ENCODE data around the gene SPOPL. TPM values are rescaled to one million over a fixed set of nuclear protein-coding genes. Genes with fewer than 3 reads are reported as not detected.
A peak's percentile ranks its signal among the peaks of the same experiment; 100 is the strongest.

The SPOPL gene
- total RNA-seq (2013; cell fraction: nucleolus; rRNA removed) = 91.8 and 92.8 TPM in 2 replicates
- total RNA-seq (2014; rRNA removed) (13.1 and 16.6 TPM in 2 replicates), total RNA-seq (2014; rRNA removed; fragmentation: Illumina TruSeq; extraction: Trizol) (14.1 and 14.4 TPM in 2 replicates), total RNA-seq (2021) (20.3 and 22.6 TPM in 2 replicates), polyA plus RNA-seq (2011; rRNA removed) (25.0 and 41.0 TPM in 2 replicates), polyA plus RNA-seq (2014; fragmentation: Illumina TruSeq; extraction: Trizol) (16.3 and 21.9 TPM in 2 replicates), polyA plus RNA-seq (2014; fragmentation: Nextera tagmentation; extraction: Ambion mirVana) (1 to 10 TPM; 4.2 to 4.4 TPM), polyA plus RNA-seq (2014; rRNA removed) (9.9 and 12.0 TPM in 2 replicates), polyA plus RNA-seq (2016; fragmentation: Nextera tagmentation; extraction: Ambion mirVana) (1 to 10 TPM; 4.0 TPM), polyA minus RNA-seq (2011; rRNA and poly(A)+ RNA removed) (21.1 and 32.6 TPM in 2 replicates), Bru-seq, nascent RNA (percentile 95 among the genes with signal in this experiment), BruChase-seq, experiment 1, labeled RNA remaining after a 6-hour chase (percentile 89 among the genes with signal in this experiment), BruChase-seq, experiment 2, labeled RNA remaining after a 2-hour chase (percentile 93 among the genes with signal in this experiment)
- 6.7 TPM for polyA plus RNA-seq (2011; ENCODE audit: low read depth)
- polyA plus RNA-seq (2011; cell fraction: cytosol; rRNA removed) = 9.4 and 12.4 TPM in 2 replicates
- polyA plus RNA-seq (2011; cell fraction: nucleus; rRNA removed) = 16.7 and 21.1 TPM in 2 replicates
- polyA plus RNA-seq (2012) = 10.6 and 15.1 TPM in 2 replicates
- polyA minus RNA-seq (2011; cell fraction: cytosol; rRNA and poly(A)+ RNA removed) = 8.1 and 8.2 TPM in 2 replicates
- 22.6 and 33.5 TPM in 2 replicates for polyA minus RNA-seq (2011; cell fraction: nucleus; rRNA and poly(A)+ RNA removed)
- long read RNA-seq, experiment 1, full-length matches to known transcripts = 1 of 2 reads
- long read RNA-seq, experiment 1, partial matches to known transcripts = 0 of 2 reads
- long read RNA-seq, experiment 1, other reads (novel, unspliced or antisense) = 1 of 2 reads
- long read RNA-seq, experiment 2, full-length matches to known transcripts = 3 of 8 reads
- long read RNA-seq, experiment 2, partial matches to known transcripts = 0 of 8 reads
- long read RNA-seq, experiment 2, other reads (novel, unspliced or antisense) = 5 of 8 reads

DNA sequence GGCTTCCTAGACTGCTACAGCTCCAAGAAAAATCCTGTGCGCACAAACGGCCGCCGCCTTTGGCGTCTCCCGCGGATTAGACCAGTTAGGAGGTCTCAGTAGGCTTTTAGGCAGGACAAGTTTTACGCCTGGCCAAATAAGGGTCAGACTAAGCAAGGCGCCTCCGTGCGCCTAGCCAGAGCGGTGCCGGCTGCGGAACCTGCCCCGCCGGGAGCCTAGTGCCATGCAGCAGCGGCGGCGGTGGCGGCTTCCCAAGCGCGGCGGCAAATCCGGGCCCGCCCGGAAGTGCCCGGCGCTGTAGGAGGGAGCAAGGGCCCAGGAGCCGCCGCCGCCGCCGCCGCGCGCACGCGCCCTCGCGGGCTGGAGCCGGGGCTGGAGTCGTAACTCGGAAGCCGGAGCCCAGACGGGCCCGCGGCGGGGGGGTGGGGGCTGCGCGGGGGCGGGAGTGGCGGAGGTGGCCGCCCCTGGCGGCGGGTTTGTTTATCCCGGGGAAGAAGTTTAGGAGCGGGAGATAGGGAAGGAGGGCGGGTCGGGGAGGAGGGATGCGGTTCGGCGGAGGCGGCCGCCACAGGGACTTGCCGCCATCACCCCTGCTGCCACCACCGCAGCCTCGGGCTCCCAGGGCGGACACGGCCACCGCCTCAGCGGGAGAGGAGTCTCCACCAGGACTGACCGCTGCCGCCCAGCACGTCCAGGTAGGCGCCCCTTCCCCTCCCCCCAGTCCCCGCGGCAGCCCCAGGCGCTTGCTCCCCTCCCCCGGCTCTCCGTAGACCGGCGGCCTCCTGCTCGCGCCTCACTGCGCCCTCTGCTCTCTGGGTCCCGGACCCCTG is at the start of gene SPOPL:
Gene SPOPL, plus strand, starts transcription at position 346 of the 830 bp plus-strand sequence. CDS start 48,447 bp downstream, outside the sequence.
- H3K79me2 ChIP-seq (ENCODE audit: control insufficient read depth, insufficient read depth, low read length) = peaks cover 59% of the 10 kb centered on the region
- H3K4me1 ChIP-seq (ENCODE audit: control insufficient read depth, insufficient read depth, low read length) = peaks cover 16% of the 10 kb centered on the region
- no peak for DNase-seq (ENCODE audit: low read depth, low spot score)
- no peaks in the 10 kb centered on the region for H3K27me3 ChIP-seq (replicated peaks in 1 of 2; ENCODE audit: control insufficient read depth in 2 of 2, insufficient read depth in 2 of 2, low read length in 1 of 2)
- SMC1A ChIA-PET (ENCODE audit: uncharacterized antibody, unreplicated experiment) = interaction anchor here (0.5 to 10.5 kb wide), 16 partner anchors 10 to 572 kb away, joined by 3 to 142 read pairs (median 3); no protein-coding TSS in a partner anchor
- H3K4me2 ChIP-seq (ENCODE audit: control insufficient read depth, insufficient read depth) = peak within 1 kb of the TSS; percentile 97
- peak within 1 kb of the TSS; percentile 91 for H3K27ac ChIP-seq (ENCODE audit: control insufficient read depth, insufficient read depth)
- BruUV-seq (replicated peaks) = no TSS peak
- WGBS (ENCODE audit: insufficient coverage, insufficient replicate concordance, low lambda C conversion rate, missing lambda C conversion rate) = under 1% methylated on average over 33 of the region's 86 CpGs
- FAIRE-seq = no peak
- peak within 1 kb of the TSS; percentile 97 for H2AFZ ChIP-seq (ENCODE audit: control insufficient read depth, low read depth, low read length)
- intact Hi-C loops (cut with micrococcal nuclease; ENCODE audit: unreplicated experiment) (loop anchor here (10.0 kb wide), 1 partner anchor 213 kb away; no protein-coding TSS in a partner anchor), in situ Hi-C loops (cut with MboI) (no loop called here)
- CTCF ChIA-PET = interaction anchor here (0.6 to 3.1 kb wide), 7 partner anchors 8 to 285 kb away, joined by 3 to 15 read pairs (median 4); no protein-coding TSS in a partner anchor
- RAD21 ChIA-PET (ENCODE audit: unreplicated experiment) = interaction anchor here (0.9 to 3.5 kb wide), 2 partner anchors 21 to 36 kb away, joined by 3 to 31 read pairs; no protein-coding TSS in a partner anchor
- peak within 1 kb of the TSS; percentile 98 for H3K9ac ChIP-seq (ENCODE audit: control insufficient read depth, insufficient read depth, low read length)
- ATAC-seq = peak; percentile 86
- H4K20me1 ChIP-seq (ENCODE audit: control insufficient read depth, insufficient read depth) = no peaks in the 10 kb centered on the region
- no peaks in the 10 kb centered on the region for H3K9me3 ChIP-seq (replicated peaks; ENCODE audit: control insufficient read depth, insufficient read depth, low read length)
- H3K4me3 ChIP-seq = peak within 1 kb of the TSS; percentile 80
- H3K36me3 ChIP-seq (ENCODE audit: control insufficient read depth in 2 of 2, insufficient read depth in 2 of 2, low read length in 1 of 2) = no peaks in the 10 kb centered on the region; a peak in 1 of 4 replicates
- POLR2A ChIA-PET = interaction anchor here (0.7 to 1.6 kb wide), 7 partner anchors 21 to 33 kb away, joined by 3 to 8 read pairs (median 4); no protein-coding TSS in a partner anchor
- TF ChIP-seq SMC3 (IDR thresholded peaks at IDR 0.05; ENCODE audit: borderline replicate concordance, low read length) (no peak), GABPA (IDR thresholded peaks at IDR 0.05; ENCODE audit: low read depth) (peak; percentile 65), NR2F1 (conservative IDR thresholded peaks at IDR 0.05) (0 out of 2 replicates have a peak, but pooled peaks have one; percentile 15), SPI1 (IDR thresholded peaks at IDR 0.05; ENCODE audit: borderline replicate concordance, insufficient read depth, low read depth, low read length) (0 out of 2 replicates have a peak, but pooled peaks have one; percentile 3), BCLAF1 (IDR thresholded peaks at IDR 0.05) (no peak), SRF (IDR thresholded peaks at IDR 0.05; ENCODE audit: low read depth in 2 of 2, low read length in 2 of 2) (no peak), MYB (IDR thresholded peaks at IDR 0.05; ENCODE audit: borderline replicate concordance, low read depth, low read length) (no peak), KAT2A (conservative IDR thresholded peaks at IDR 0.05; ENCODE audit: control insufficient read depth, low read depth, low read length) (no peak), KLF5 (IDR thresholded peaks at IDR 0.05; ENCODE audit: partially characterized antibody) (peak; percentile 24), HDAC6 (IDR thresholded peaks at IDR 0.05; ENCODE audit: unreplicated experiment) (no peak), RFX5 (IDR thresholded peaks at IDR 0.05; ENCODE audit: low read depth, low read length) (no peak), POLR2AphosphoS2 (IDR thresholded peaks at IDR 0.05; ENCODE audit: low read depth, low read length) (no peak), ZNF24 (IDR thresholded peaks at IDR 0.05) (no peak)
